Endothelial cell (in vitro differentiated cells): Measurements from ENCODE around the gene GRM5. TPM values are rescaled to one million over a fixed set of nuclear protein-coding genes. Genes with fewer than 3 reads are reported as not detected.

Source experiments
- DNase-seq: peaks from one replicate; pipeline ENCODE4 v3.0.0; 2021; ENCODE audit warnings: low spot score
- H3K27ac Mint-ChIP-seq: one replicate; pipeline ENCODE4 v1.8.0; 2021; ENCODE audit warnings: mixed read lengths, inconsistent platforms; ENCODE audit not compliant: unreplicated experiment
- H3K27me3 Mint-ChIP-seq: one replicate; pipeline ENCODE4 v1.8.0; 2021; ENCODE audit warnings: mild to moderate bottlenecking, moderate library complexity, mixed read lengths, inconsistent platforms; ENCODE audit not compliant: unreplicated experiment
- H3K36me3 Mint-ChIP-seq: one replicate; pipeline ENCODE4 v1.8.0; 2021; ENCODE audit warnings: mild to moderate bottlenecking, low read depth, mixed read lengths, inconsistent platforms; ENCODE audit not compliant: unreplicated experiment
- H3K4me1 Mint-ChIP-seq: one replicate; pipeline ENCODE4 v1.8.0; 2021; ENCODE audit warnings: mild to moderate bottlenecking, mixed read lengths, inconsistent platforms; ENCODE audit not compliant: unreplicated experiment
- H3K4me3 Mint-ChIP-seq: one replicate; pipeline ENCODE4 v1.8.0; 2021; ENCODE audit warnings: mild to moderate bottlenecking, mixed read lengths, inconsistent platforms; ENCODE audit not compliant: unreplicated experiment
- H3K9me3 Mint-ChIP-seq: one replicate; pipeline ENCODE4 v1.8.0; 2021; ENCODE audit warnings: mixed read lengths, inconsistent platforms; ENCODE audit not compliant: unreplicated experiment
- CTCF ChIP-seq: fragments of 200-600 bp; sonication (generic); IDR thresholded peaks from one replicate; pipeline ENCODE4 v1.5.0; 2021; ENCODE audit warnings: antibody characterized with exemption; ENCODE audit not compliant: unreplicated experiment
- total RNA-seq: library from RNA; stranded (reverse); fragmentation: NEBNext Ultra II Directional; extraction: Animal tissue kit (Norgen Biotek cat#: 25700); gene quantifications from one replicate; pipeline ENCODE4 v1.2.1, GENCODE V29; 2021; ENCODE audit not compliant: unreplicated experiment

Gene GRM5
- total RNA-seq, 1 donor from 2014 or later, result 0.28 TPM

DNA sequence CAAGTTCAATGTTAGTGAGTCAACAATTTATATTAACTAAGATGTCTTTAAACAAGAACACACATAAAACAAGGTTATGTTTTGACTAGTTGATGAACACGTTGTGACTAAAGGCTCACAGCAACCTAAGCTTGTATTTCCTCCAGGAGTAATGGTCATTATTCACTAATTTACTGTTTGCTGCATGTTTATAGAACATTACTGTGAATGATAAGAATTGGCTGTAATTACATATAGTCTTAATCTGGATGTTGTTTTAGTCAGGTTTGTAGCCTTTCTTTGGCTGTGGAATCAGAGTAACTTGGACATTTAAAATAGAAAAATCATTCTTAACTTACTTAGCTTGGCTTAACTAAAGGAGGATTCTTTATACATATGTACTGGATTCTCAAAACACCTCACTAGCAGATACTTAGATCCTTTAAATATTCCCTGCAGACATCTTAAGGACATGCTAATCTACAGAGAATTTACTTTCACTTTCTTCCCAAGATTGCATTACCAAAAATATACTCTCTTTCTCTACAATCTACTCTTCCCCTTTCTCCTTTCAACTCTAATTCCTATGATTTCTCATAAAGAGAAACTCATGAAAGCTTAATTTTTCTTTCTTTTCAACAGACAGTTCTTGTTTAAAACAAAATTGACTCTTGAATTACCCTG lies 408.6 kb downstream of the GRM5 start:
- Mint-ChIP-seq H3K9me3 (no peaks in the 10 kb centered on the region), H3K27me3 (peaks cover 2% of the 10 kb centered on the region), H3K4me3 (no peak overlapping the region), H3K36me3 (no peaks in the 10 kb centered on the region), H3K27ac (no peak overlapping the region), H3K4me1 (no peaks in the 10 kb centered on the region)
- DNase-seq, result no peak
- no peak for TF ChIP-seq CTCF

DNA sequence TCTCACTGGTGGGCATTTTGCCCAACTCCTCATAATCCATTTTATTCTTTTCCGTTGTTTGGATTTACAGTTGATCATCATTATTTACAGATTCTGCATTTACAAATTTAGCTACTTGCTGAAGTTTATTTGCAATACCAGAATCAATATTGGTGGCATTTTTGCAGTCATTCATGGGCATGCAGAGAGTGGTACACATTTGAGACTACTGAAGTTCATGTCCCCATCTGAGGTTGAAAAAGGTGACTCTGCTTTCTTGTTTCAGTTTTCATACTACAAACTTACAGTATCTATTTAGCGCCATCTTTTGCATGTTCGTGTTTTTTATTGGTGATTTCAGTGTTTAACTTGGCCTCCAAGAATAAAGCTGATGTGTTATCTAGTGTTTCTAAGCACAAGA lies 409.5 kb downstream of the GRM5 start:
- Mint-ChIP-seq H3K4me3 (no peak overlapping the region), H3K27ac (no peak overlapping the region), H3K36me3 (no peaks in the 10 kb centered on the region), H3K9me3 (no peaks in the 10 kb centered on the region), H3K4me1 (no peaks in the 10 kb centered on the region), H3K27me3 (peaks cover 2% of the 10 kb centered on the region)
- TF ChIP-seq CTCF, result no peak
- no peak for DNase-seq

DNA sequence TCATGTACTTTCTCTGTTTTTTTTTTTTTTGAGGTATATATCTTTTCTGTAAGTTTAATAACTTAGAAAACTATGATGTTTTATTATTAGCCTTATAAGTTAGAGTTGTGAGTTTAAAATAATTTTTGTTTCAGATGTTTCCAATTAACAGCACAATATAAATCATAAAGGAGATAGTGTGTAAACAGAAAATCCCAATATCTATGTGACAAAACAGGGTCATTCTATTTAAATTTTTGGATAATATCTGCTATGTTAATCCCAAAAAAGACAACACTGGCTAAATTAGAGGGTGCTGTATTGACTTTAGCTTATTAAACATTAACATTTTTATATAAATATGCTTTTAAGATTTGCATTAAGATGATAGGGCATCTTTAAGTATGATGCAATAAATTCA lies 410.1 kb downstream of the GRM5 start:
- peaks cover 2% of the 10 kb centered on the region for H3K27me3 Mint-ChIP-seq
- no peak overlapping the region for H3K4me3 Mint-ChIP-seq
- H3K9me3 Mint-ChIP-seq, result no peaks in the 10 kb centered on the region
- H3K4me1 Mint-ChIP-seq, result no peaks in the 10 kb centered on the region
- no peak overlapping the region for H3K27ac Mint-ChIP-seq
- no peaks in the 10 kb centered on the region for H3K36me3 Mint-ChIP-seq
- no peak for TF ChIP-seq CTCF
- DNase-seq, result no peak

GRCh38 chr11:88655196-88655595 lies 410.6 kb downstream of the GRM5 start:
- no peak overlapping the region for H3K27ac Mint-ChIP-seq
- TF ChIP-seq CTCF, result no peak
- no peak overlapping the region for H3K4me3 Mint-ChIP-seq
- no peaks in the 10 kb centered on the region for H3K36me3 Mint-ChIP-seq
- no peaks in the 10 kb centered on the region for H3K9me3 Mint-ChIP-seq
- H3K27me3 Mint-ChIP-seq, result peaks cover 2% of the 10 kb centered on the region
- DNase-seq, result no peak
- H3K4me1 Mint-ChIP-seq, result no peaks in the 10 kb centered on the region

GRCh38 chr11:88651556-88651955 lies 414.2 kb downstream of the GRM5 start:
- H3K36me3 Mint-ChIP-seq, result no peaks in the 10 kb centered on the region
- H3K27ac Mint-ChIP-seq, result no peak overlapping the region
- no peaks in the 10 kb centered on the region for H3K9me3 Mint-ChIP-seq
- H3K4me3 Mint-ChIP-seq, result no peak overlapping the region
- TF ChIP-seq CTCF, result no peak
- H3K27me3 Mint-ChIP-seq, result no peaks in the 10 kb centered on the region
- no peaks in the 10 kb centered on the region for H3K4me1 Mint-ChIP-seq
- DNase-seq, result no peak
